GM12865 (cell line): Measurements from ENCODE around the gene CD248.

Experiments used
- DNase-seq: peaks from one replicate; pipeline ENCODE4 v3.0.0; 2010; ENCODE audit warnings: low read depth
- H3K4me3 ChIP-seq: 2 replicates; pipeline ENCODE4 v1.5.1; 2011; ENCODE audit warnings: mild to moderate bottlenecking, low read depth, low read length, control low read depth
- CTCF ChIP-seq: IDR thresholded peaks from 2 replicates; pipeline ENCODE4 v1.5.1; 2011; ENCODE audit warnings: low read length, control low read depth, low read depth, inconsistent platforms; ENCODE audit not compliant: insufficient read depth; ENCODE audit errors: missing control alignments

Gene CD248

DNA sequence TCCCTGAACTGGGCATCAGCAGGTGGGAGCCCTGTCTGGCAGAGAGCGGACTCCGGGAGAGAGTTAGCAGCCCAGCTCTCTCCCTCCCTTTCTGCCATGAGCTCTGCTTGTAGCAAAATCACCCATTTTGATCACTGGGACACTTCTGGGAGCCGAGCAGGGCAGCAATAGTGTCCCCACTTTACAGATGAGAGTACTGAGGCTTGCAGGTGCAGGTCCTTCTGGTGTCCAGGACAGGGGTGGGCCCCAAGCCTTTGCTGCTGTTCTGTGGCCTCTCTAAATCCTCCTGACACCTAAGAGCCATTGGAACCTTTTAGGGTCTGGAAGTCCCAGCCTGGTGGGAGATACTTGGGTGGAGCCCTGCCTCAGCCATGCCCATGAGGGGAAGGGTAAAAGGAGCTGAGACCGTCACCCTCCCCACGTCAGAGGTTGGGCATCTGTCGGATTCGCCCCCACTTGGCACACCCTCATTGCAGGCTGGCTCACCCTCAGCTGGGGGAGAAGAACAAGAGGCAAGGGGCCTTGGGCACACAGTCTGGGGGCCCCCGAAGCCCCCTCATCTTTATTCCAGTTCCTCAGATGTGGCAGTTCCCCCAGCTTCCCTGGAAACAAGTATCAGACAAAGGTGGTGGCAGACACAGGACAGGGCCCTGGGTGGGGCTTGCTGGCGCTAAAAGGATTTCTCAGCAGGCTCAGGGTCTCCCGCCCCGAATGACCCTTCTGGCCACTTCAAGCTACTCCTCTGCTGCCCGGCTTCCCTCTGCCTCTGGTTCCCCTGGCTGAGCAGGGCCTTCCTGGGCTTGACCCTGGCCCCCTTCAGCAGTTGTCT lies 14.9 kb upstream of the CD248 start:
- no peak overlapping the region for H3K4me3 ChIP-seq
- no peak for DNase-seq
- TF ChIP-seq CTCF: no peak

GRCh38 chr11:66330931-66331330 lies 14.1 kb upstream of the CD248 start:
- no peak overlapping the region for H3K4me3 ChIP-seq
- no peak for DNase-seq
- no peak for TF ChIP-seq CTCF

GRCh38 chr11:66329165-66329673 lies 12.4 kb upstream of the CD248 start:
- H3K4me3 ChIP-seq: no peak overlapping the region
- TF ChIP-seq CTCF: no peak
- no peak for DNase-seq

- no peak overlapping the region for H3K4me3 ChIP-seq
- peak; percentile 85 for DNase-seq
- TF ChIP-seq CTCF: peak; percentile 91
Observed at GRCh38 chr11:66328302-66329144, 11.7 kb upstream of the CD248 start.

GRCh38 chr11:66328031-66328301 lies 11.1 kb upstream of the CD248 start:
- TF ChIP-seq CTCF: no peak
- no peak for DNase-seq
- no peak overlapping the region for H3K4me3 ChIP-seq

DNA sequence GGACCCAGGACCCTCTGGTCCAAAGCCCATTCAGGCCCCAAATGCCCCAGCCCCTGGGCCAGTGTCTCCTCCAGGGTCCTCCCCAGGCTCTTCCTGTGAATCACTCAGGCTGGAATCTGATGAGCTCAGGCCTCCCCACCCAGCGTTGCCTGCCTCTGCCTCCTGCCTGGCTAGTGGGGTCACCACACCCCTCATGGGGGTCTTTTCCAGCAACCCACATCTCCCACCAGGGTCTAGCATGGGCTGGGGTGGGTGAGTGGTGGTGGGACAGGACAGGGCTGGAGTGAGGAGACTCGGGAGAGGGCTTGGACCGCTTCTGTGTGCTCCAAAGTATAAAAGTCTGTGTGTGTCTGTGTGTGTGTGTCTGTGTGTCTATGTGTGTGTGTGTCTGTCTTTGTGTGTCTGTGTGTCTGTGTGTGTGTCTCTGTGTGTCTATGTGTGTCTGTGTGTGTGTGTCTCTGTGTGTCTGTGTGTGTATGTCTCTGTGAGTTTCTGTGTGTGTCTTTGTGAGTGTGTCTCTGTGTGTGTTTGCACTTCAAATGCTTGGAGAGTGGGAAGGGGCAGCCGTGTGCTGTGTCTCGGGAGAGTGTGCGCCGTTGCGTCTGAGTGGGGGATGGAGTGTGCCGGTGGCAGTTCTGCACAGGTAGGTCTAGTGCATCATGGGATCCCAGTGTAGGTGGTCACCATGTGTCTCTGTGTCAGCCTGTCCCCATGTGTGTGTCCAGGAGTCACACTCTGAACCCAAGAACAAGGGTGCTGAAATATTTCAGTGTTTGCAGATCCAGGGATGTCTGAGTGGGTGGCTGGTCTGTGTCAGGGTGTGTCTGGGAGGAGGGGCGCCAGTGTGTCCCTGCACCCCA lies 10.6 kb upstream of the CD248 start:
- DNase-seq: no peak
- no peak overlapping the region for H3K4me3 ChIP-seq
- TF ChIP-seq CTCF: no peak
